ENCODE results near the gene PCMT1. TPM values are rescaled to one million over a fixed set of nuclear protein-coding genes. Genes with fewer than 3 reads are reported as not detected.
A peak's percentile ranks its signal among the peaks of the same experiment; 100 is the strongest.
"Not testable (repeated sequence)": the region's sequence is repeated elsewhere in the genome, so short reads cannot be mapped to it uniquely, and the experiment has no call there.

Gene PCMT1
- total RNA-seq, 1 donor: 126 TPM

DNA sequence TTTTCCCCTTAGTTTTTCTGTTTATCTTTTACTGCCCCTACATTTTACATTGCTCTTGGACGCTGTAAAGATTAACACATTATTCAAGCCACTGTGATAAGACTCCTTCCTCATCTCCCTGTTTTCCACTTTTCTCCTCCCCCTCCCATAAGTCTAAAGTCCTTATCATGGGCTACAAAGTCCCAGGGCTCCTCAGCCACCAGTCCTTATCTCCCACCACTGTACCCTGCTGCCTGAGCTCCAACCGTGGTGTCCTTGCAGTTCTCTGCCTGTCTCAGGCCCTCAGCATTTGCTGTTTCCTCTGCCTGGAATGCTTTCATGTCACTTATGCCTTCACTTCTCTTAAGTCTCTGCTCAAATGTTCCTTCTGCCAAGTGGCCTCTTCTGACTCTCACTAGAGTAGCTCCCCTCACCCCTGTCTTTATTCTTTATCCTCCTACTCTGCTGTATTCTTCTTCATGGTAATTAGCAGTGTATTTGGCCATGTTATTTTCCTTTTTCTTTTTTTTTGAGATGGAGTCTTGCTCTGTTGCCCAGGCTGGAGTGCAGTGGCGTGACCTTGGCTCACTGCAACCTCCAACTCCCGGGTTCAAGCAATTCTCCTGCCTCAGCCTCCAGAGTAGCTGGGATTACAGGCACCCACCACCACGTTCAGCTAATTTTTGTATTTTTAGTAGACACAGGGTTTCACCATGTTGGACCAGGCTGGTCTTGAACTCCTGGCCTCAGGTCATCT lies 20.9 kb upstream of the PCMT1 start:
- TF ChIP-seq, protein P1, sequence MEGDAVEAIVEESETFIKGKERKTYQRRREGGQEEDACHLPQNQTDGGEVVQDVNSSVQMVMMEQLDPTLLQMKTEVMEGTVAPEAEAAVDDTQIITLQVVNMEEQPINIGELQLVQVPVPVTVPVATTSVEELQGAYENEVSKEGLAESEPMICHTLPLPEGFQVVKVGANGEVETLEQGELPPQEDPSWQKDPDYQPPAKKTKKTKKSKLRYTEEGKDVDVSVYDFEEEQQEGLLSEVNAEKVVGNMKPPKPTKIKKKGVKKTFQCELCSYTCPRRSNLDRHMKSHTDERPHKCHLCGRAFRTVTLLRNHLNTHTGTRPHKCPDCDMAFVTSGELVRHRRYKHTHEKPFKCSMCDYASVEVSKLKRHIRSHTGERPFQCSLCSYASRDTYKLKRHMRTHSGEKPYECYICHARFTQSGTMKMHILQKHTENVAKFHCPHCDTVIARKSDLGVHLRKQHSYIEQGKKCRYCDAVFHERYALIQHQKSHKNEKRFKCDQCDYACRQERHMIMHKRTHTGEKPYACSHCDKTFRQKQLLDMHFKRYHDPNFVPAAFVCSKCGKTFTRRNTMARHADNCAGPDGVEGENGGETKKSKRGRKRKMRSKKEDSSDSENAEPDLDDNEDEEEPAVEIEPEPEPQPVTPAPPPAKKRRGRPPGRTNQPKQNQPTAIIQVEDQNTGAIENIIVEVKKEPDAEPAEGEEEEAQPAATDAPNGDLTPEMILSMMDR (IDR thresholded peaks at IDR 0.05; ENCODE audit: insufficient read depth, low read depth, low read length): no peak
- DNase-seq (ENCODE audit: low read depth): no peak
- H3K4me3 ChIP-seq (ENCODE audit: low read depth, low read length): no peak overlapping the region

DNA sequence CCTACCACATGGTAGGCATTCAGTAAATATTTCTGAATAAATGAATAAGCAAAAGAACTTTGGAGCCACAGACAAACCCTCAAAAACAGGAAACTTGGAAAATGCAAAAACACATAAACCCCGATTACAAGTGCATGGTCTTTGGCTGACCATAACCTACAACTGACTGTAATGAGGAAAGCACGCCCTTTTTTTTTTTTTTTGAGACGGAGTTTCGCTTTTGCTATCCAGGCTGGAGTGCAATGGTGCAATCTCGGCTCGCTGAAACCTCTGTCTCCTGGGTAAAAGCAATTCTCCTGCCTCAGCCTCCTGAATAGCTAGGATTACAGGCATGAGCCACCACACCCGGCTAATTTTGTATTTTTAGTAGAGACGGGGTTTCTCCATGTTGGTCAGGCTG lies 19.7 kb upstream of the PCMT1 start:
- no peak for DNase-seq (ENCODE audit: low read depth)
- no peak overlapping the region for H3K4me3 ChIP-seq (ENCODE audit: low read depth, low read length)
- TF ChIP-seq, protein P1 (IDR thresholded peaks at IDR 0.05; ENCODE audit: insufficient read depth, low read depth, low read length): no peak

DNA sequence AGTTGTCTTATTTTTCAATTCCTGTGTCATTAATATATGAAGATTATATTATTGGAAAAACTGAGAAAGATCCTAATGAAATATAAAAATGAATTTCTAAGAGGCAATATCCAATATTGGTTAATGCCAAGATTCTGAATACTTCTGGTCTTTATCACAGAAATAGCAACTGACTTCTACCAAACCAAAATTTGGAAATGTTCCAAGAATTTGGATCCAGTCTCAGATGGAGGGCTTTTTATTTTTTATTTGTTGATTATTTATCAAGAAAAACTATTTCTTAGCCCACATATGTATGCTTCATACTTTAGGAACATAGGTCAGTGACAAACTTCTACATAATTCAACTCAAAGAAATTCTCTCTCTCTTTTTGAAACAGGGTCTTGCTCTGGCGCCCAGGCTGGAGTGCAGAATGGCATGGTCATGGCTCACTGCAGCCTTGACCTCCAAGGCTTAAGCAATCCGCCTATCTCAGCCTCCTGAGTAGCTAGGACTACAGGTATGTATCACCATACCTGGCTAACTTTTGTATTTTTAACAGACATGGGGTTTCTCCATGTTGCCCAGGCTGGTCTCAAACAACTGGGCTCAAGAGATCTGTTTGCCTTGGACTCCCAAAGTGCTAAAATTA lies 16.3 kb upstream of the PCMT1 start:
- TF ChIP-seq, protein P1 (IDR thresholded peaks at IDR 0.05; ENCODE audit: insufficient read depth, low read depth, low read length): no peak
- H3K4me3 ChIP-seq (ENCODE audit: low read depth, low read length): no peak overlapping the region
- no peak for DNase-seq (ENCODE audit: low read depth)

DNA sequence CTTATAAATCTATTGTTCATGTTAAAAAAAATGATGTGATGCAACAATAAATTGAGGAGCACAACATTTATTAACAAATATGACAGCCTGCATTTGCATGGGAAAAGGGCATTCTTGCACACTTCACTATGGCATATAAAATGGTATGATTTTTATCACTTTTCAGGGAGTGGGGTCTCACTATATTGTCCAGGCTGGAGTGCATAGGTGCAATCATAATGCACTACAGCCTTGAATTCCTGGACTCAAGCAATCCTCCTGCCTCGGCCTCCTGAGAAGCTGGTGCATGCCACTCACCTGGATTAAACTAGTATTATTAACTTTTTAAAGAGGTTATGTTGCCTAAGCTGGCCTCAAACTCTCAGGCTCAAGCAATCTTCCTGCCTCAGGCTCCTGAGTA lies 14.6 kb upstream of the PCMT1 start:
- no peak for DNase-seq (ENCODE audit: low read depth)
- TF ChIP-seq, protein P1 (IDR thresholded peaks at IDR 0.05; ENCODE audit: insufficient read depth, low read depth, low read length): no peak
- no peak overlapping the region for H3K4me3 ChIP-seq (ENCODE audit: low read depth, low read length)

DNA sequence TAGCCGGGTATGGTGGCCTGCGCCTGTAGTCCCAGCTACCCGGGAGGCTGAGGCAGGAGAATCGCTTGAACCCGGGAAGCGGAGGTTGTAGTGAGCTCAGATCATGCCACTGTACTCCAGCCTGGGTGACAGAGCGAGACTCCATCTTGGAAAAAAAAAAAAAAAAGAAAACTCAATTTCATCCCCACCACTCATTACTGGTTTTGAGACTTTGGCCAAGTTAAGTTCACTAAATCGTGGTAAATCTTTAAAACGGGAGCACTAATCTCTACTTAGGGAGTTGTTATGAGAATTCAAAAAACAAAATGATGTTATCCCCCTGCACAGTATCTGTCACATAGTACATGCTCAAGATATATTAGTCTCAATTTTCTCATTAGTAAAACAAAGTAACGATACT lies 4.3 kb upstream of the PCMT1 start:
- H3K4me3 ChIP-seq (ENCODE audit: low read depth, low read length): peak overlapping the region; percentile 81

DNA sequence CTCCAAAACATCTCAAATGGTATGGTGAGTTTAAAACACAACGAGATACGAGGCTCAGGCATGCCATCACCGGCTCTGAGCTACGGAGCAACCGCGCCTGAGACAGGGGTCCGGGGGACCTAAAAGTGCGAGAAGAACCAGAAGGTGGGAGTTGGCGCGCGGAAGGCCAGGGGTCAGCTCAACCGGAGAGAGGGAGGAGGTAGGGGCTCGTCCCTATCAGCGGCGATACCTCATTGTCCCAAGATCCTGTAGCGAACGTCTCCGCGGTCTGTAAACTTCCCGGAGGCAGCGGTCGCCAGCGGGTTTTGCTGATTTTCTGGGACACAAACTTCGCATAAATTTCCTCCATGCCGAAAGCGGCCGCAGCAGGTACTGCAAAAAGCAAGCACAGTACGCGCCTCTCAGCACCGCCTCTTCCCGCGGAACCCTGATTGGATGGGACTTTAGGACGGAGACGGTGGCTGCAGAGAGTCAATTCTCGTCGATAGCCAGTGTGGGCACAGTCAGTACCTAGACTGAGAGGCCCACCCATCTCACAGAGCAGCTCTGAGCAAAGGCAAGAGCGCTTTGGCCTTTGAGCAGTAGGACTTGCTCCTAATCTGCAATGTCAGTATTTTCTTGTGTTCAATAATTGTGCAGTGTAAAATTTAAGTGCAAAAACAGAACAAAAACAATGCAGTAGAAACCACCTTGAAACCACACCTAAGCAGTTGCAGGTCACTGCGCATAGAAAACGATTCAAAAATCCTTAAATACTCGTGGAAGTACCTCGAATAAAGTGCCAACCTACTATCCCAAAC lies 3.2 kb upstream of the PCMT1 start, which contains the start of gene NUP43:
TSS of gene NUP43 (minus strand) at position 383 of the 800 bp plus-strand sequence. CDS start at position 349, 34 bp downstream.
- DNase-seq (ENCODE audit: low read depth): peak; percentile 93
- TF ChIP-seq, protein P1 (IDR thresholded peaks at IDR 0.05; ENCODE audit: insufficient read depth, low read depth, low read length): peak; percentile 42
- H3K4me3 ChIP-seq (ENCODE audit: low read depth, low read length): peak within 1 kb of the TSS; percentile 81

More for the DNA sequence above, 4.3 kb upstream of the PCMT1 start:
- DNase-seq (ENCODE audit: low read depth): not testable (repeated sequence)

DNA sequence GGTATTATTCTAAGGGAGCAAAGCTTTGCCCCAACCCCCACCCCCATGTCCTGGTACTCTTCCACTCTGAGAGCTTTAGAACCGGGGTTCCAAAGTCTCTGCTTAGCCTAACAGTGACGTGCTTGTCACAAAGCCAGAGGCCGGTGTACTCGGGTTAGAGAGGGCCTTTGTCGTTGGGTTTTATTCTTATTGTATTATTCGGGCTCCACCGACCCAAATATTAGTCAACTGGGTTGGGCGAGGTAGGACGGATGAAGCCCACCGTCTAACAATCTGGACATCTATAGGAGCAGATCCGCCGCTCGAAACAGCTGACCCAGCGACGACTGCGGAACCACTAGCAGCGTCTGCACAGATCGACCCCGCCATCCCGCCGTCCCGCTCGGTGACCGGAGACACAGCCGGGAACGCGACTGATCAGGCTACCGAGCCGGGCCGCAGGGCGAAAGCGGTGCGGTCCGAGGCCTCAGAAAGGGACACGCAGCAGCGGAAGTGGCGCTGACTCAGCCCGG lies 403 bp upstream of the PCMT1 start:
- not testable (repeated sequence) for DNase-seq (ENCODE audit: low read depth)
- peak overlapping the region; percentile 98 for H3K4me3 ChIP-seq (ENCODE audit: low read depth, low read length)

Measured in fibroblast of villous mesenchyme (primary cell).